Hepatocyte (in vitro differentiated cells): ENCODE measurements around the gene RIMS4. TPM values are rescaled to one million over a fixed set of nuclear protein-coding genes. Genes with fewer than 3 reads are reported as not detected.

ENCODE experiments used
- DNase-seq: peaks from one replicate; pipeline ENCODE4 v3.0.0-alpha.2; 2016; ENCODE audit warnings: low spot score
- H2AFZ ChIP-seq: fragments of 200-600 bp; sonication (generic); 2 replicates; pipeline ENCODE4 v1.6.0; 2016; ENCODE audit warnings: antibody characterized with exemption, mild to moderate bottlenecking
- H3K27ac ChIP-seq: fragments of 200-600 bp; sonication (generic); 2 replicates; pipeline ENCODE4 v1.5.1; 2016; ENCODE audit warnings: mild to moderate bottlenecking
- H3K27me3 ChIP-seq: fragments of 200-600 bp; sonication (generic); 2 replicates; pipeline ENCODE4 v1.6.1; 2016
- H3K36me3 ChIP-seq: fragments of 200-600 bp; sonication (generic); replicated peaks from 2 replicates; pipeline ENCODE4 v1.5.1; 2016; ENCODE audit warnings: low read depth; ENCODE audit not compliant: insufficient read depth
- H3K4me1 ChIP-seq: fragments of 200-600 bp; sonication (generic); 2 replicates; pipeline ENCODE4 v1.5.1; 2016; ENCODE audit warnings: mild to moderate bottlenecking, moderate library complexity; ENCODE audit not compliant: insufficient read depth
- H3K4me2 ChIP-seq: fragments of 200-600 bp; sonication (generic); 2 replicates; pipeline ENCODE4 v1.6.0; 2016
- H3K4me3 ChIP-seq: fragments of 200-600 bp; sonication (generic); 2 replicates; pipeline ENCODE4 v1.5.1; 2016; ENCODE audit warnings: mild to moderate bottlenecking
- H3K79me2 ChIP-seq: fragments of 200-600 bp; sonication (generic); 2 replicates; pipeline ENCODE4 v1.6.0; 2017; ENCODE audit warnings: mild to moderate bottlenecking
- H3K9me2 ChIP-seq: fragments of 200-600 bp; sonication (generic); replicated peaks from 2 replicates; pipeline ENCODE4 v1.6.0; 2017; ENCODE audit warnings: mild to moderate bottlenecking; ENCODE audit not compliant: insufficient read depth
- H3K9me3 ChIP-seq: fragments of 200-600 bp; sonication (generic); 2 replicates; pipeline ENCODE4 v1.5.1; 2016; ENCODE audit warnings: low read depth, mild to moderate bottlenecking
- H4K20me1 ChIP-seq: fragments of 200-600 bp; sonication (generic); 2 replicates; pipeline ENCODE4 v1.6.0; 2016; ENCODE audit warnings: mild to moderate bottlenecking; ENCODE audit not compliant: insufficient read depth, poor library complexity, severe bottlenecking
- CTCF ChIP-seq: fragments of 200-600 bp; sonication (generic); IDR thresholded peaks from 2 replicates; pipeline ENCODE4 v1.5.1; 2016; ENCODE audit warnings: antibody characterized with exemption, mild to moderate bottlenecking; ENCODE audit not compliant: poor library complexity
- EZH2 ChIP-seq: fragments of 200-600 bp; sonication (generic); IDR thresholded peaks from 2 replicates; pipeline ENCODE4 v1.6.1; 2016; ENCODE audit warnings: antibody characterized with exemption, mild to moderate bottlenecking, borderline replicate concordance
- EZH2phosphoT487 ChIP-seq: fragments of 200-600 bp; sonication (generic); IDR thresholded peaks from one replicate; pipeline ENCODE4 v1.6.1; 2018; ENCODE audit warnings: antibody characterized with exemption, mild to moderate bottlenecking, low read depth, moderate library complexity; ENCODE audit not compliant: unreplicated experiment, severe bottlenecking
- WGBS: methylation state at CpG from one replicate; pipeline ENCODE4 v1.1.6; 2016; ENCODE audit warnings: low lambda C conversion rate; ENCODE audit errors: missing lambda C conversion rate; 5-methylcytosine and 5-hydroxymethylcytosine counted together
- polyA plus RNA-seq: library from polyadenylated mRNA; unstranded; fragments of >200 nt; fragmentation: Nextera tagmentation; extraction: Ambion mirVana; gene quantifications from 2 replicates; pipeline ENCODE4 v1.2.1, GENCODE V29; 2016
- total RNA-seq: library from RNA; depleted of rRNA; stranded (reverse); fragments of >200 nt; gene quantifications from 2 replicates; pipeline ENCODE4 v1.2.3, GENCODE V29; 2014

RIMS4 gene
- total and polyA plus RNA-seq, 2 experiments from 2014 or later: 5.1 to 9.0 TPM

- no peaks in the 10 kb centered on the region for H3K9me3 ChIP-seq
- no peak overlapping the region for H2AFZ ChIP-seq
- DNase-seq: no peak
- H3K36me3 ChIP-seq: no peaks in the 10 kb centered on the region
- no peaks in the 10 kb centered on the region for H4K20me1 ChIP-seq
- no peak overlapping the region for H3K4me3 ChIP-seq
- H3K27ac ChIP-seq: no peak overlapping the region
- WGBS: 76% methylated on average over 4 of the region's 4 CpGs
- H3K9me2 ChIP-seq: no peaks in the 10 kb centered on the region
- no peak overlapping the region for H3K4me2 ChIP-seq
- no peak for TF ChIP-seq CTCF
- no peak for TF ChIP-seq EZH2
- no peak for TF ChIP-seq EZH2phosphoT487
- no peaks in the 10 kb centered on the region for H3K79me2 ChIP-seq
- no peaks in the 10 kb centered on the region for H3K4me1 ChIP-seq
- H3K27me3 ChIP-seq: no peaks in the 10 kb centered on the region
Observed at GRCh38 chr20:44819936-44820335, 9.6 kb upstream of the RIMS4 start.

GRCh38 chr20:44817143-44817910 is 7.0 kb upstream of the RIMS4 start:
- Histone ChIP-seq H3K4me2 (no peak overlapping the region), H3K4me1 (no peaks in the 10 kb centered on the region), H4K20me1 (no peaks in the 10 kb centered on the region), H3K27ac (no peak overlapping the region), H3K9me2 (no peaks in the 10 kb centered on the region), H3K27me3 (peaks cover 2% of the 10 kb centered on the region), H3K4me3 (no peak overlapping the region), H3K9me3 (no peaks in the 10 kb centered on the region), H2AFZ (no peak overlapping the region), H3K36me3 (no peaks in the 10 kb centered on the region), H3K79me2 (no peaks in the 10 kb centered on the region)
- no peak for TF ChIP-seq EZH2
- 91% methylated on average over 6 of the region's 6 CpGs for WGBS
- DNase-seq: no peak

- no peak for TF ChIP-seq CTCF
- TF ChIP-seq EZH2: no peak
- no peak for TF ChIP-seq EZH2phosphoT487
- H2AFZ ChIP-seq: no peak overlapping the region
- no peaks in the 10 kb centered on the region for H3K79me2 ChIP-seq
- 91% methylated on average over 5 of the region's 5 CpGs for WGBS
- no peak overlapping the region for H3K4me3 ChIP-seq
- no peak overlapping the region for H3K27ac ChIP-seq
- no peak overlapping the region for H3K4me2 ChIP-seq
- no peaks in the 10 kb centered on the region for H3K9me2 ChIP-seq
- H4K20me1 ChIP-seq: no peaks in the 10 kb centered on the region
- H3K9me3 ChIP-seq: no peaks in the 10 kb centered on the region
- H3K4me1 ChIP-seq: peaks cover 3% of the 10 kb centered on the region
- H3K36me3 ChIP-seq: no peaks in the 10 kb centered on the region
- DNase-seq: no peak
- H3K27me3 ChIP-seq: peaks cover 20% of the 10 kb centered on the region
Observed at GRCh38 chr20:44814937-44815336, 4.6 kb upstream of the RIMS4 start.

- Histone ChIP-seq H2AFZ (no peak overlapping the region), H3K9me3 (no peaks in the 10 kb centered on the region), H3K36me3 (no peaks in the 10 kb centered on the region), H3K27ac (no peak overlapping the region), H3K4me2 (peak overlapping the region; percentile 91), H3K79me2 (no peaks in the 10 kb centered on the region), H4K20me1 (no peaks in the 10 kb centered on the region), H3K9me2 (no peaks in the 10 kb centered on the region), H3K27me3 (peaks cover 54% of the 10 kb centered on the region), H3K4me3 (no peak overlapping the region), H3K4me1 (peaks cover 3% of the 10 kb centered on the region)
- no peak for DNase-seq
- TF ChIP-seq CTCF: no peak
- no peak for TF ChIP-seq EZH2
- TF ChIP-seq EZH2phosphoT487: no peak
- WGBS: 88% methylated on average over 15 of the region's 15 CpGs
Observed at GRCh38 chr20:44811150-44811685, 872 bp upstream of the RIMS4 start.
